ENCODE data around the gene SPAG8. TPM values are rescaled to one million over a fixed set of nuclear protein-coding genes. Genes with fewer than 3 reads are reported as not detected.
A peak's percentile ranks its signal among the peaks of the same experiment; 100 is the strongest.

SPAG8 gene
- total RNA-seq, 1 donor from 2014 or later = 1.4 TPM

- no peaks in the 10 kb centered on the region for H3K4me1 Mint-ChIP-seq
- H3K4me3 Mint-ChIP-seq = no peak overlapping the region
- no peaks in the 10 kb centered on the region for H3K9me3 Mint-ChIP-seq
- TF ChIP-seq, protein P1, sequence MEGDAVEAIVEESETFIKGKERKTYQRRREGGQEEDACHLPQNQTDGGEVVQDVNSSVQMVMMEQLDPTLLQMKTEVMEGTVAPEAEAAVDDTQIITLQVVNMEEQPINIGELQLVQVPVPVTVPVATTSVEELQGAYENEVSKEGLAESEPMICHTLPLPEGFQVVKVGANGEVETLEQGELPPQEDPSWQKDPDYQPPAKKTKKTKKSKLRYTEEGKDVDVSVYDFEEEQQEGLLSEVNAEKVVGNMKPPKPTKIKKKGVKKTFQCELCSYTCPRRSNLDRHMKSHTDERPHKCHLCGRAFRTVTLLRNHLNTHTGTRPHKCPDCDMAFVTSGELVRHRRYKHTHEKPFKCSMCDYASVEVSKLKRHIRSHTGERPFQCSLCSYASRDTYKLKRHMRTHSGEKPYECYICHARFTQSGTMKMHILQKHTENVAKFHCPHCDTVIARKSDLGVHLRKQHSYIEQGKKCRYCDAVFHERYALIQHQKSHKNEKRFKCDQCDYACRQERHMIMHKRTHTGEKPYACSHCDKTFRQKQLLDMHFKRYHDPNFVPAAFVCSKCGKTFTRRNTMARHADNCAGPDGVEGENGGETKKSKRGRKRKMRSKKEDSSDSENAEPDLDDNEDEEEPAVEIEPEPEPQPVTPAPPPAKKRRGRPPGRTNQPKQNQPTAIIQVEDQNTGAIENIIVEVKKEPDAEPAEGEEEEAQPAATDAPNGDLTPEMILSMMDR (conservative IDR thresholded peaks at IDR 0.05) = no peak
- no peak overlapping the region for H3K27ac Mint-ChIP-seq (ENCODE audit: unreplicated experiment)
- H3K36me3 Mint-ChIP-seq (ENCODE audit: low read depth) = no peaks in the 10 kb centered on the region
- DNase-seq (ENCODE audit: low read depth, low spot score) = no peak
- H3K27me3 Mint-ChIP-seq (ENCODE audit: low read depth) = no peaks in the 10 kb centered on the region
Observed at GRCh38 chr9:35767458-35767857, 44.6 kb downstream of the SPAG8 start.

DNA sequence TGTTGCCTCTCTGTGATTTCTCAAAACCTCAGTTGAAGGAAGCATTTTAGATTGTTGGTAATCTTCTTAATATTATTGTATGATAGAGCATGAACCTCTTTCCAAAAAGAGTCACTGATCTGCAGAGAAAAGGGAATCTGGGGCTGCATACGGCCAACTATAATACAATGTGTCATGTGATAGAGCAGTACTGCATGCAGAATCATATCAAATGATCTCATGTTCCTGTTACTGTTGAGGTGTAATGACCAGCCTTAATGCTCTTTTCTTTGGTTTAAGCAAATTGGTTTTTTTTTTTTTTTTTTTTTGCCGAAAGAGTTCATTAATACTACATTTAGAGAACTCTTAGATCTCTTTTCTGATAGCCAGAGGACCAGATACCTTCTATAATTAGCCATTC is 45.1 kb downstream of the SPAG8 start:
- TF ChIP-seq, protein P1 (conservative IDR thresholded peaks at IDR 0.05) = no peak
- no peak overlapping the region for H3K27ac Mint-ChIP-seq (ENCODE audit: unreplicated experiment)
- no peaks in the 10 kb centered on the region for H3K36me3 Mint-ChIP-seq (ENCODE audit: low read depth)
- no peaks in the 10 kb centered on the region for H3K27me3 Mint-ChIP-seq (ENCODE audit: low read depth)
- DNase-seq (ENCODE audit: low read depth, low spot score) = no peak
- H3K9me3 Mint-ChIP-seq = no peaks in the 10 kb centered on the region
- no peak overlapping the region for H3K4me3 Mint-ChIP-seq
- no peaks in the 10 kb centered on the region for H3K4me1 Mint-ChIP-seq

GRCh38 chr9:35763803-35764202 is 48.3 kb downstream of the SPAG8 start:
- Mint-ChIP-seq H3K4me1 (peaks cover 16% of the 10 kb centered on the region), H3K27ac (ENCODE audit: unreplicated experiment) (no peak overlapping the region), H3K9me3 (no peaks in the 10 kb centered on the region), H3K4me3 (no peak overlapping the region), H3K36me3 (ENCODE audit: low read depth) (no peaks in the 10 kb centered on the region), H3K27me3 (ENCODE audit: low read depth) (no peaks in the 10 kb centered on the region)
- no peak for DNase-seq (ENCODE audit: low read depth, low spot score)
- TF ChIP-seq, protein P1 (conservative IDR thresholded peaks at IDR 0.05) = no peak

GRCh38 chr9:35763181-35763580 is 48.9 kb downstream of the SPAG8 start:
- Mint-ChIP-seq H3K9me3 (no peaks in the 10 kb centered on the region), H3K27me3 (ENCODE audit: low read depth) (no peaks in the 10 kb centered on the region), H3K4me3 (no peak overlapping the region), H3K36me3 (ENCODE audit: low read depth) (no peaks in the 10 kb centered on the region), H3K4me1 (peaks cover 22% of the 10 kb centered on the region), H3K27ac (ENCODE audit: unreplicated experiment) (no peak overlapping the region)
- TF ChIP-seq, protein P1 (conservative IDR thresholded peaks at IDR 0.05) = no peak
- no peak for DNase-seq (ENCODE audit: low read depth, low spot score)

DNA sequence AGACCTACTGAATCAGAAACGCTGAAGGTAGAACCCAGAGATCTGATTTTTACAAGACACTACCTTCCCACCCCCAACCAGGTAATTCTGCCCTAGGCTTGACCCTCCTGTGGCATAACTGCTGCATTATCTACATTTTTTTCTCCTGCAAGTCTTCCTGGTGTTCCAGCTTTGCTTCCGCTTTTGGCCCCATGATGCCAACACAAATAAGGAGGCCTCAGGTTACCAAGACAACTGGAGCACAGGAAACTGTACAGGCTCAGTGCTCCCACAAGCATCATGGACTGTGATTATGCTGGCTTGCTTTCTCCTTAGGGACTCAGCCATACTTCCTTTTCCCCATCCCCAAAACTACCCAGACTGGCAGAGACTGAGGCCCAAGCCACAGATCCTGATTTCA is 51.4 kb downstream of the SPAG8 start:
- TF ChIP-seq, protein P1 (conservative IDR thresholded peaks at IDR 0.05) = no peak
- no peak for DNase-seq (ENCODE audit: low read depth, low spot score)
- H3K4me3 Mint-ChIP-seq = peak overlapping the region; percentile 9
- peaks cover 36% of the 10 kb centered on the region for H3K4me1 Mint-ChIP-seq
- H3K27ac Mint-ChIP-seq (ENCODE audit: unreplicated experiment) = no peak overlapping the region
- H3K27me3 Mint-ChIP-seq (ENCODE audit: low read depth) = no peaks in the 10 kb centered on the region
- H3K9me3 Mint-ChIP-seq = no peaks in the 10 kb centered on the region
- H3K36me3 Mint-ChIP-seq (ENCODE audit: low read depth) = peaks cover 3% of the 10 kb centered on the region

DNA sequence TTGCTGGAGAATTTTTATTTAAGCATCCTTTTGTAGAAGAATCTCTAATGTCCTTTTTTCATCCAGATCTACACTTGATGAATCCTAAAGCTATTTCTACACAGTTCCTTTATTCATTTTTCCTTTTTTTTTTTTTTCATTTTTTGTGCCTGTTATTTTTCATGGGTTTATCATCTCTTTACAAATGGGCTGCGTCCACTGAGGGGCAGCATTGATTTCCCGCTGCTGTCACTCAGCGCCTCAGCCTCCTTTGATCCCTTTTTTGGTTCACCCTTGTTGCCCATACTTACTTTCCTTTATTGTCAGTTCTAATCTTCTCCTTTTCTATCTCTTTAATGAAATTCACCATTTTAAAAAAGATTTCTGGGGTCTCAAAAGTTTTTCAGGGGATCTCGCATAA is 52.3 kb downstream of the SPAG8 start:
- DNase-seq (ENCODE audit: low read depth, low spot score) = no peak
- Mint-ChIP-seq H3K9me3 (no peaks in the 10 kb centered on the region), H3K36me3 (ENCODE audit: low read depth) (peaks cover 3% of the 10 kb centered on the region), H3K4me1 (peaks cover 36% of the 10 kb centered on the region), H3K27ac (ENCODE audit: unreplicated experiment) (no peak overlapping the region), H3K27me3 (ENCODE audit: low read depth) (no peaks in the 10 kb centered on the region), H3K4me3 (peak overlapping the region; percentile 45)
- TF ChIP-seq, protein P1 (conservative IDR thresholded peaks at IDR 0.05) = no peak
